Coronary artery (tissue), 2 donors: ENCODE results near the gene ABCF2.

ENCODE experiments used
- DNase-seq: peaks from one replicate; pipeline ENCODE4 v3.0.0-alpha.2; 2017; ENCODE audit warnings: low spot score
- H3K27ac ChIP-seq, 2 donors: fragments of 200-600 bp; sonication (generic); one replicate each; pipeline ENCODE4 v1.5.1; 2016 to 2019
- H3K4me3 ChIP-seq: fragments of 200-600 bp; sonication (generic); 2 replicates; pipeline ENCODE4 v1.5.1; 2016; ENCODE audit warnings: mild to moderate bottlenecking, moderate library complexity
- CTCF ChIP-seq: fragments of 200-600 bp; sonication (generic); IDR thresholded peaks from one replicate; pipeline ENCODE4 v1.5.1; 2019; ENCODE audit warnings: antibody characterized with exemption

ABCF2 gene

GRCh38 chr7:151226875-151227782 is at the start of gene ABCF2:
ABCF2 (minus strand) TSS chr7:151227205; CDS start chr7:151226458, 747 bp downstream.
- peak; percentile 100 for DNase-seq
- no peak for TF ChIP-seq CTCF
- H3K4me3 ChIP-seq: peak within 1 kb of the TSS; percentile 82
- H3K27ac ChIP-seq: peak within 1 kb of the TSS; percentile 62 to 85

- Histone ChIP-seq H3K27ac (peak overlapping the region in 1 of 2 donors; percentile 61), H3K4me3 (peak overlapping the region; percentile 73)
- DNase-seq: no peak
- TF ChIP-seq CTCF: no peak
Measured at GRCh38 chr7:151275813-151276577, 49.0 kb upstream of the ABCF2 start.

GRCh38 chr7:151274936-151275812 is 48.2 kb upstream of the ABCF2 start:
- DNase-seq: no peak
- TF ChIP-seq CTCF: no peak
- peak overlapping the region in 1 of 2 donors; percentile 61 for H3K27ac ChIP-seq
- no peak overlapping the region for H3K4me3 ChIP-seq

GRCh38 chr7:151274396-151274795 is 47.4 kb upstream of the ABCF2 start:
- no peak for TF ChIP-seq CTCF
- Histone ChIP-seq H3K4me3 (no peak overlapping the region), H3K27ac (no peak overlapping the region)
- no peak for DNase-seq

GRCh38 chr7:151273651-151274390 is 46.8 kb upstream of the ABCF2 start:
- no peak overlapping the region for H3K4me3 ChIP-seq
- no peak for TF ChIP-seq CTCF
- DNase-seq: no peak
- H3K27ac ChIP-seq: no peak overlapping the region

- Histone ChIP-seq H3K4me3 (no peak overlapping the region), H3K27ac (no peak overlapping the region)
- no peak for TF ChIP-seq CTCF
- no peak for DNase-seq
Measured at GRCh38 chr7:151272877-151273276, 45.9 kb upstream of the ABCF2 start.
